PC-3 (cell line): ENCODE data around the gene GPR183. TPM values are rescaled to one million over a fixed set of nuclear protein-coding genes. Genes with fewer than 3 reads are reported as not detected.

Experiments used
- ATAC-seq: fragments of 200-7000 bp; cut with Tn5 transposase; 2 replicates; pipeline ENCODE4 v1.9.1; 2020; ENCODE audit warnings: mild to moderate bottlenecking, moderate library complexity
- BruUV-seq: library from RNA; stranded (reverse); fragments of 400-500 nt; replicated peaks from 2 replicates; lab custom pipeline; 2021; lab: Mats Ljungman, UMichigan
- CTCF ChIA-PET: fragments of 300-600 bp; sonication (Branson Sonifier 250); formaldehyde crosslinking; loops from one replicate; lab custom pipeline; 2022; ENCODE audit warnings: antibody characterized with exemption; lab: Charles Lee
- POLR2A ChIA-PET: fragments of 300-600 bp; sonication (Branson Sonifier 250); formaldehyde crosslinking; loops from one replicate; lab custom pipeline; 2022; ENCODE audit warnings: antibody characterized with exemption; ENCODE audit not compliant: unreplicated experiment; lab: Charles Lee
- DNase-seq: peaks from one replicate; pipeline ENCODE4 v3.0.0-alpha.2; 2015
- H2AFZ ChIP-seq: fragments of 300-600 bp; sonication (generic); 2 replicates; pipeline ENCODE4 v1.6.0; 2016; ENCODE audit warnings: antibody characterized with exemption, low read length
- H3F3A ChIP-seq: fragments of 300-600 bp; sonication (generic); one replicate; pipeline ENCODE4 v1.6.0; 2017; ENCODE audit warnings: antibody characterized with exemption, low read length, control low read depth, mild to moderate bottlenecking; ENCODE audit not compliant: unreplicated experiment
- H3K27ac ChIP-seq: fragments of 300-600 bp; sonication (generic); 2 replicates; pipeline ENCODE4 v1.5.1; 2016; ENCODE audit warnings: mild to moderate bottlenecking, low read length
- H3K27me3 ChIP-seq: fragments of 300-600 bp; sonication (generic); 2 replicates; pipeline ENCODE4 v1.6.1; 2016; ENCODE audit warnings: low read length, mixed read lengths
- H3K36me3 ChIP-seq: fragments of 300-600 bp; sonication (generic); 2 replicates; pipeline ENCODE4 v1.6.1; 2016; ENCODE audit warnings: low read depth, mixed run types, low read length, mixed read lengths
- H3K4me1 ChIP-seq: fragments of 300-600 bp; sonication (generic); 2 replicates; pipeline ENCODE4 v1.5.1; 2016; ENCODE audit warnings: low read length; ENCODE audit not compliant: insufficient read depth
- H3K4me2 ChIP-seq: fragments of 300-600 bp; sonication (generic); 2 replicates; pipeline ENCODE4 v1.6.0; 2016; ENCODE audit warnings: low read length
- H3K4me3 ChIP-seq: fragments of 300-600 bp; sonication (generic); 2 replicates; pipeline ENCODE4 v1.5.1; 2016; ENCODE audit warnings: mild to moderate bottlenecking, low read length, mixed read lengths
- H3K79me2 ChIP-seq: fragments of 300-600 bp; sonication (generic); 2 replicates; pipeline ENCODE4 v1.6.1; 2017; ENCODE audit warnings: low read length, mixed read lengths
- H3K9ac ChIP-seq: fragments of 300-600 bp; sonication (generic); 2 replicates; pipeline ENCODE4 v1.6.0; 2016; ENCODE audit warnings: mild to moderate bottlenecking, low read length
- H3K9me2 ChIP-seq: fragments of 300-600 bp; sonication (generic); replicated peaks from 2 replicates; pipeline ENCODE4 v1.6.1; 2016; ENCODE audit warnings: mixed run types, low read length, mixed read lengths
- H3K9me3 ChIP-seq: fragments of 300-600 bp; sonication (generic); 2 replicates; pipeline ENCODE4 v1.6.1; 2016; ENCODE audit warnings: low read length, mixed read lengths
- H4K20me1 ChIP-seq: fragments of 300-600 bp; sonication (generic); 2 replicates; pipeline ENCODE4 v1.6.1; 2016; ENCODE audit warnings: low read length, mixed read lengths
- CTCF ChIP-seq: fragments of 300-600 bp; sonication (generic); conservative IDR thresholded peaks from 2 replicates; pipeline ENCODE4 v1.5.1; 2017; ENCODE audit warnings: antibody characterized with exemption, low read depth, mild to moderate bottlenecking, low read length
- EZH2 ChIP-seq: fragments of 300-600 bp; sonication (generic); IDR thresholded peaks from one replicate; pipeline ENCODE4 v1.6.1; 2017; ENCODE audit warnings: antibody characterized with exemption, mild to moderate bottlenecking, low read length; ENCODE audit not compliant: unreplicated experiment
- EZH2phosphoT487 ChIP-seq: fragments of 300-600 bp; sonication (generic); IDR thresholded peaks from 2 replicates; pipeline ENCODE4 v1.6.1; 2018; ENCODE audit warnings: mild to moderate bottlenecking, antibody characterized with exemption, low read length, borderline replicate concordance
- intact Hi-C: fragments of 100-400 bp; cut with micrococcal nuclease; formaldehyde crosslinking; loops from 2 replicates; pipeline ENCODE4 v1.9.0; 2023
- total RNA-seq: library from RNA; depleted of rRNA; stranded (reverse); fragments of >200 nt; gene quantifications from 2 replicates; pipeline ENCODE4 v1.2.3, GENCODE V29; 2014

Gene GPR183
- total RNA-seq, 1 experiment from 2014 or later, result not detected

GRCh38 chr13:99285432-99286182 is 21.6 kb downstream of the GPR183 start:
- DNase-seq (no peak), ATAC-seq (no peak)
- BruUV-seq, result no TSS peak
- Histone ChIP-seq H3K36me3 (no peaks in the 10 kb centered on the region), H3K79me2 (no peaks in the 10 kb centered on the region), H3K4me2 (no peak overlapping the region), H3F3A (no peaks in the 10 kb centered on the region), H3K4me1 (no peaks in the 10 kb centered on the region), H3K9ac (no peak overlapping the region), H3K4me3 (no peak overlapping the region), H3K27ac (no peak overlapping the region), H2AFZ (no peak overlapping the region), H3K9me2 (no peaks in the 10 kb centered on the region), H3K27me3 (no peaks in the 10 kb centered on the region), H4K20me1 (no peaks in the 10 kb centered on the region), H3K9me3 (no peaks in the 10 kb centered on the region)
- intact Hi-C loops, result no loop called here
- TF ChIP-seq EZH2 (no peak), CTCF (no peak), EZH2phosphoT487 (no peak)
- ChIA-PET CTCF (no interaction called here), POLR2A (no interaction called here)

GRCh38 chr13:99282264-99283231 is 24.7 kb downstream of the GPR183 start:
- DNase-seq, result no peak
- no peak overlapping the region for H3K4me3 ChIP-seq
- no peaks in the 10 kb centered on the region for H3K4me1 ChIP-seq
- no peaks in the 10 kb centered on the region for H3K79me2 ChIP-seq
- no peak overlapping the region for H3K9ac ChIP-seq
- H3F3A ChIP-seq, result no peaks in the 10 kb centered on the region
- no peak overlapping the region for H3K4me2 ChIP-seq
- ATAC-seq, result no peak
- POLR2A ChIA-PET, result no interaction called here
- H2AFZ ChIP-seq, result no peak overlapping the region
- H3K9me2 ChIP-seq, result no peaks in the 10 kb centered on the region
- no peaks in the 10 kb centered on the region for H3K27me3 ChIP-seq
- H3K36me3 ChIP-seq, result no peaks in the 10 kb centered on the region
- H4K20me1 ChIP-seq, result no peaks in the 10 kb centered on the region
- no TSS peak for BruUV-seq
- CTCF ChIA-PET, result no interaction called here
- intact Hi-C loops, result no loop called here
- H3K27ac ChIP-seq, result no peak overlapping the region
- H3K9me3 ChIP-seq, result no peaks in the 10 kb centered on the region
- TF ChIP-seq EZH2phosphoT487, result no peak
- no peak for TF ChIP-seq CTCF
- TF ChIP-seq EZH2, result no peak
